GM21447 (cell line): ENCODE data around the gene IER3.

Experiments
- ATAC-seq: cut with Tn5 transposase; IDR thresholded peaks from one replicate; pipeline ENCODE4 v1.9.1; 2021; ENCODE audit not compliant: unreplicated experiment

The IER3 gene

GRCh38 chr6:30709101-30709868 is 35.1 kb downstream of the IER3 start:
- ATAC-seq: no peak

DNA sequence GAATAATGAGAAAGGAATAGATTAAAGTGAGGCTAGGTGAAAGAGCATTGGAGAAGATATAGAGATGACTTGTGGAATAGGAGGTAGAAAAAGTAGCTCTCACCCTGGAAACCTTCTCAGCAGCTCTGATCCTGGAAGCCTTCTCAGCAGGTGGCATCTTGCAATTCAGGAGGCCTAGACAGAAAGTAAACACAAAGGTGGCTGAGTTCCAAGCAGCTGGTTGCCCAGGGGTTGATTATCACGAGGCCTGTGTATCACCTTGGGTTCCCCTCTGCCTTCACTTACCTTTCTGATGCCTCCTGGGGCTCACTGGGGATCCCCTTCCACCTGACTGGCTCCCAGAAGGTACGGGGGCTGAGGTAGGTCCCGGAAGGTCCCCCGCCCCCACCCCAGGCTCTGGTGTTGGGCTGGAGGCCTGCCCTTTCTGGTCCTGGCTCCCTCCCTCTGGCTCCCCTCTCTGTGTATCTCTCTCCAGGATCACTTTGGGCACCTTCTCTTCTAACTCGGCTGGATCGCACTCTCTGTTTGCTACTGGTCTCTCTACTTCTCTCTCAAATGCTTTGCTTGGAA is 37.0 kb downstream of the IER3 start:
- no peak for ATAC-seq

DNA sequence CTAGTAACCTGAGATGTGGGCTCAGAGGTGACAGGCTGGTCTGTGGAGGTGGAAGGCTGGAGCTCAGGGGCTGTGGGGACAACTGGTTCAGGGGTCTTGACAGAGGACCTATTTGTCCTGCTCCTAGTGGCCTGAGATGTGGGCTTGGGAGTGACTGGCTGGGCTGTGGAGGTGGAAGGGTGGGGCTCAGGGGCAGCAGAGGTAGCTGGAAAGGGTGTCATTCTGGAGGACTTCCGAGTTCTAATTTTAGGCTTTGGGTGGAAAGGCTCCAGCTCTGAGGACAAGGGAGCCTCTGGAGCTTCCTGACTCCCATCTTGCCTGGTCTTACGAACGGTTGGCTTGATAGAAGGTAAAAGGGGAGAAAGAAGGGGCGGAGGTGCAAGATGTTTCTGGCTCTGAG is 38.7 kb downstream of the IER3 start:
- ATAC-seq: no peak

DNA sequence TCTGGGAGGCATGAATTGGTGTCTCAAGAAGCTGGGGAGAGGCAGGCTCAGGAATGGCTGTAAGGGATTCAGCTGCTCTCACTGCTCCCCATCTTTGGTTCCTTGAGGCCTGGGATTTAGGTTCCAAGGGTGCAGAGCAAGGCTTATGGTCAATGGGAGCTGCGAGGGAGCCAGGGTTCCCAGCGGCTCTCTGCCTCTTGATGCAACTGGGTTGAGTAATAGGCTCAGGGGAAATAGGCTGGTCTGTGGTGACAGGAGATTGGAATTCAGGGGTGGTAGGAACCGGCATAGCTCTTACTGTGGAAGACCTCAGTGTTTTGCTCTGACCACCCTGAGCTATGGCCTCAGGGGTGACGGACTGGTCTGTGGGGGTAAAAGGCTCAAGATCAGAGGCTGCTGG is 40.5 kb downstream of the IER3 start:
- no peak for ATAC-seq

DNA sequence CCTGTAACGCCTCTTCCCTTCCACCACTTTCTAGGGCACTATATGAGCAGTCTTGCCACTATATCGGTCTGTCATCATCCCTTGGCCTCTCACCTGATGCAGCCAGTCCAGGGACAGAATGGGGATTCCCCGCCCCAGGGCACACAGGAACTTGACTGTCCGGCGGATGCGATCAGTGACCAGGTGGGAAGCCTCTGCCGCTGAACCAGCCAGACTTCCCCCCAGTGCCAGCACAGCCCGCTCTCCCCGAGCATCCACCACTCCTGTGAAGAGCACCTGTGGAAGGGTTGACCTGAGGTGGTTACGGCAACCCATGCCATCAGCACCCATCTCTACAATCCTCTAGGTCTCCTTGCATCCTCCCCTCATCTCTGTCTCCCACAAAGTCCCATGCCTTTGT is 41.3 kb downstream of the IER3 start:
- ATAC-seq: no peak

GRCh38 chr6:30700340-30700739 is 44.0 kb downstream of the IER3 start:
- ATAC-seq: no peak

DNA sequence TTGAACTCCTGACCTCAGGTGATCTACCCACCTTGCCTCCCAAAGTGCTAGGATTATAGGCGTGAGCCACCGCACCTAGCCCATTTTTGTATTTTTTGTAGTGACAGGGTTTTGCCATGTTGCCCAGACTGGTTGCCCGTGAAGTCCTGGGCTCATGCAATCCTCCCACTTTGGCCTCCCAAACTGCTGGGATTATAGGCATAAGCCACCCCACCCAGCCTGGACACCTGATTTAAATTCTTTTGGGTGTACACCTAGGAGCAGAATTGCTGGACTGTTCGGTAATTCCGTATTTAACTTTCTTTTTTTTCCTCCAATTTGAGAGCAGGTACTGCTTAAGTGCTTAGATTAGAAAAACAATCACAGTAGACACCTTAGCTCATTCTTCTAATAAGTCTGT is 47.9 kb downstream of the IER3 start:
- no peak for ATAC-seq
